ENCODE measurements around the gene EPHA6. TPM values are rescaled to one million over a fixed set of nuclear protein-coding genes. Genes with fewer than 3 reads are reported as not detected.

EPHA6 gene
- total and polyA plus RNA-seq, 2 donors (not counting 1 experiment from before 2014, with no cell fraction given): not detected

- H3K4me2 ChIP-seq (replicated peaks; ENCODE audit: low read depth, low read length, poor library complexity, severe bottlenecking): no peak overlapping the region
- no peaks in the 10 kb centered on the region for H3K36me3 ChIP-seq (replicated peaks in 1 of 2; ENCODE audit: control extremely low read depth in 1 of 2, control insufficient read depth in 1 of 2, extremely low read depth in 1 of 2, insufficient read depth in 2 of 2, low read length in 1 of 2)
- intact Hi-C loops (cut with micrococcal nuclease): no loop called here
- no peaks in the 10 kb centered on the region for H4K20me1 ChIP-seq (ENCODE audit: control insufficient read depth, insufficient read depth, low read length, poor library complexity, severe bottlenecking)
- Mint-ChIP-seq H3K9me3 (ENCODE audit: insufficient read depth) (peaks cover 9% of the 10 kb centered on the region), H3K27ac (no peak overlapping the region), H3K4me1 (no peaks in the 10 kb centered on the region), H3K4me3 (no peak overlapping the region), H3K27me3 (no peaks in the 10 kb centered on the region)
- no peak overlapping the region for H3K4me3 ChIP-seq (ENCODE audit: control extremely low read depth in 1 of 5, extremely low read depth in 1 of 5, insufficient read depth in 1 of 5, low read depth in 2 of 5, low read length in 4 of 5)
- POLR2A ChIA-PET: no interaction called here
- no peak for TF ChIP-seq CTCF (IDR thresholded peaks at IDR 0.05)
- TF ChIP-seq EZH2 (IDR thresholded peaks at IDR 0.05; ENCODE audit: borderline replicate concordance, insufficient read depth, low read depth, low read length, poor library complexity, severe bottlenecking): no peak
- no peak overlapping the region for H3K9ac ChIP-seq (ENCODE audit: low read length)
- CTCF ChIA-PET: no interaction called here
- no peak overlapping the region for H2AFZ ChIP-seq (ENCODE audit: insufficient read depth, low read depth, low read length, poor library complexity, severe bottlenecking)
- no peak overlapping the region for H3K27ac ChIP-seq (ENCODE audit: low read length in 2 of 2)
- H3K9me3 ChIP-seq (ENCODE audit: control extremely low read depth in 1 of 3, control insufficient read depth in 2 of 3, insufficient read depth in 1 of 3, low read length in 2 of 3): peaks cover 0 to 4% (median 1%) of the 10 kb centered on the region in 3 donors
- H3K27me3 ChIP-seq (replicated peaks in 1 of 4; ENCODE audit: control extremely low read depth in 1 of 4, control insufficient read depth in 3 of 4, insufficient read depth in 4 of 4, low read length in 3 of 4): no peaks in the 10 kb centered on the region
- DNase-seq (no peak), ATAC-seq (ENCODE audit: low read depth) (no peak)
- H3K4me1 ChIP-seq (ENCODE audit: control insufficient read depth in 2 of 2, insufficient read depth in 2 of 2, low read length in 2 of 2): no peaks in the 10 kb centered on the region
- H3K79me2 ChIP-seq (ENCODE audit: control insufficient read depth, insufficient read depth, low read length): no peaks in the 10 kb centered on the region
- WGBS (ENCODE audit: insufficient coverage): no CpG with 5 or more reads among the region's 1 CpG
Observed at GRCh38 chr3:97029972-97030371, 215.6 kb downstream of the EPHA6 start.

GRCh38 chr3:97037294-97037943 is 223.0 kb downstream of the EPHA6 start:
- Histone ChIP-seq H4K20me1 (ENCODE audit: control insufficient read depth, insufficient read depth, low read length, poor library complexity, severe bottlenecking) (no peaks in the 10 kb centered on the region), H3K4me2 (replicated peaks; ENCODE audit: low read depth, low read length, poor library complexity, severe bottlenecking) (no peak overlapping the region), H3K9me3 (ENCODE audit: control extremely low read depth in 1 of 3, control insufficient read depth in 2 of 3, insufficient read depth in 1 of 3, low read length in 2 of 3) (no peaks in the 10 kb centered on the region), H3K36me3 (replicated peaks in 1 of 2; ENCODE audit: control extremely low read depth in 1 of 2, control insufficient read depth in 1 of 2, extremely low read depth in 1 of 2, insufficient read depth in 2 of 2, low read length in 1 of 2) (no peaks in the 10 kb centered on the region), H2AFZ (ENCODE audit: insufficient read depth, low read depth, low read length, poor library complexity, severe bottlenecking) (no peak overlapping the region), H3K79me2 (ENCODE audit: control insufficient read depth, insufficient read depth, low read length) (no peaks in the 10 kb centered on the region), H3K27me3 (replicated peaks in 1 of 4; ENCODE audit: control extremely low read depth in 1 of 4, control insufficient read depth in 3 of 4, insufficient read depth in 4 of 4, low read length in 3 of 4) (no peaks in the 10 kb centered on the region), H3K27ac (ENCODE audit: low read length in 2 of 2) (no peak overlapping the region), H3K9ac (ENCODE audit: low read length) (no peak overlapping the region), H3K4me1 (ENCODE audit: control insufficient read depth in 2 of 2, insufficient read depth in 2 of 2, low read length in 2 of 2) (no peaks in the 10 kb centered on the region), H3K4me3 (ENCODE audit: control extremely low read depth in 1 of 5, extremely low read depth in 1 of 5, insufficient read depth in 1 of 5, low read depth in 2 of 5, low read length in 4 of 5) (no peak overlapping the region)
- intact Hi-C loops (cut with micrococcal nuclease): no loop called here
- DNase-seq: no peak
- Mint-ChIP-seq H3K9me3 (ENCODE audit: insufficient read depth) (peaks cover 6% of the 10 kb centered on the region), H3K4me3 (no peak overlapping the region), H3K27me3 (no peaks in the 10 kb centered on the region), H3K4me1 (no peaks in the 10 kb centered on the region), H3K27ac (no peak overlapping the region)
- CTCF ChIA-PET: no interaction called here
- POLR2A ChIA-PET: no interaction called here
- WGBS (ENCODE audit: insufficient coverage): 97% methylated on average over 2 of the region's 3 CpGs
- ATAC-seq (ENCODE audit: low read depth): no peak
- TF ChIP-seq CTCF (IDR thresholded peaks at IDR 0.05) (no peak), EZH2 (IDR thresholded peaks at IDR 0.05; ENCODE audit: borderline replicate concordance, insufficient read depth, low read depth, low read length, poor library complexity, severe bottlenecking) (no peak)

Data from B cell (primary cell).